NCI-H2081 (cell line): ENCODE data around the gene DPP6.

Experiments used
- DNase-seq, 2 experiments: peaks; one replicate each; lab custom pipeline; 2025; lab: John Stamatoyannopoulos, UW

The DPP6 gene

DNA sequence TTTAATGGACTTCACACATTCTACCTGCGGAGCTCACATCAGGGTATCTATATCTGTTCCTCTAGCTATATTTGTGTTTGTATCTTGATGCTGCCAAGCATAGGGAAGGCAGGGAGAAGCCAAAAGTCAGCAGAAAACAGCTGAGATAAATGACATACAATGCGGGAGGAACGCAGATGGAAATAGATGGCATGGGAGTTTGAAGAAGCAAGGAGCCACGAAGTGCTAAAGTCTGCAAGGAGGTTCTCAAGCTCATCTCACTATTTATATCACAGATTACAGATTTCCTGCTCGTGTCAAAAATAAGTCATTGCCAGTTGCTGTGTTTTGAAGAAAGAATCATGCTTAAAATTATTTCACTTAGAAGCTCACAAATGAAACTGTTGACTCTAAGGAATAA, 180.5 kb downstream of the DPP6 start:
- DNase-seq = no peak

DNA sequence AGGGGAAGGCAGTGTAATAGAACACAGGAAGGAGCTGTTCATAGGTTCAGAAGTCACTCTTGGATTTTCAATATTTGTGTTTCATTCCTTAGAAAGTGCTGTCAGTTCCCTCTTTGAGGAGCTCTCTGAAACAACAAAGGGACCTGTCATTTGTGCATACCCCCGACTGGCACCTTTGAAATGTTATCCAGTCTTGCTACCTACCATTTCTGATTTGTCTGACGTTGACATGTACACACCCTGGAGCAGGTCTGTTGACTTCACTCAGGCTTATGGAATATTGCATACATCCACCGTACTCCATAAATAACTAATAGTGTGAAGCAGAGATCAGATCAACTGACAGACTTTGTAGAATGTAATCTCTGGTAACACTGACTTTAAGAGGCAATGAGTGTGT, 189.8 kb downstream of the DPP6 start:
- no peak for DNase-seq

DNA sequence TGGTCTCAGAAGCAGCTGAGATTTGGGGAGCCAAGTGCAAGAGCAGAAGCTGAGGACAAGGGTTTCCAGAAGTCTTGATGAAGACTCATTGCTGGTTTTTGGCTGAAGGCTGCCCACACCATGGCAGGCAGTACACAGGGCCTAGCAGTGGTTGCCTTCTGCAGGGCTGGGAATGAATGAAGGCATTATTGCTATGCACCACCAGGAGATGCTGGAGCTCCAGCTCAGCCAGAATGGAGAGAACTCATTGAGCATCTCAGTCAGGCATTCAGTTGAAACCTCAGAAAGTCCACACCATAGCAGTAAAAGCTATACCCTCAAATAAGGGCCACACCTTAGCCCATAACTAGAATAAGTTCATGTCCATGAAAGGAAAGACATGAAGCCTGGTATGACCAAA, 190.5 kb downstream of the DPP6 start:
- DNase-seq = no peak

DNA sequence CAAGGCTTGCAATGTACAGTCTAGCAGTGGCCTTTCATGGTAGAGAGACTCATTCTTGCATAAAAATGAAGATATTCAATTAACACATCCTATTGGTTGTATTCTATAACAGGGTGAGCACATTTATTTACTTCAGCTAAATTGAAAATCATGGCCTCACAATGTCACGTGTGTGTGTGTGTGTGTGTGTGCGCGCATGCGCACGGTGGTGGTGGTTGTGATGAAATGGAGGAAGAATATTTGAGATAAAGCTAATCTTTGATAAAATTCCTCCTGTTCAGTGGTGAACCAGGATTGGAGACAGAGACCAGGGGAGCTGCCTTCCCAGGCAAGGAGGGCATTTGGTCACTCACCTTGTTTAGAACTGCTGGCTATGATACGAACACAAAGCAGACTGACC, 199.8 kb downstream of the DPP6 start:
- DNase-seq = no peak

DNA sequence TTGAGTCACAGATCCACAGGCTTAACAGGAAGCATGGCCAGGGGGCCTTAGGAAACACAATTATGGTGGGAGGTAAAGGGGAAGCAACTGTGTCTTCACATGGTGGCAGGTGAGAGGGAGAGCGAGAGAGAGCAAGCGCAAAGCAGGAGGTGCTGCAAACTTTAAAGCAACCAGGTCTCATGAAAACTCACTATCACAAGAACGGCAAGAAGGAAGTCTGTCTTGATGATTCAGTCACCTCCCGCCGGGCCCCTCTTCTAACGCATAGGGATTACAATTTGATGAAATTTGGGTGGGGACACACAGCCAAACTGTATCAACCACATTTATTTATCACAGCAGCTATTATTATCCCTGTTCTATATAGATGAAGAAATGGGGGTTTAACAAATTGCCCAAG, 201.6 kb downstream of the DPP6 start:
- DNase-seq = no peak

DNA sequence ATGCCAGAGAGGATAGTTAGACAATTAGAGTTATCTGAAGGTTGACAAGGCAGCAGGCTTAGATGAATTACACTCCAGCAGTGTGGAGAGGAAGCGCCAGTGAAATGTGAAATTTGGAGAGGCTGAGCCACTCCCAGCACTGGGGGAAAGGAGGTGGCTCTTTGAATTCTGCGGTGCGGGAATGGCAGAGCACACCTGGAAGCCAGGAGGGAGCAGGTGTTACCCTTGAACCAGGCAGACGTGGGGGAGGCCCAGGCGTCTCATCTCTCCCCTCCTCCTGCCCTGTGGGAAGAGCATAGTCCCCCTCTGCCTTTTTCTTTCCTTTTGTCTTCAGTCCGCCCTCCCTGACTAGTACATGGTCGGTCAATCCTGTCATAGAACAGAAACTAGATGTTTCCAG, 203.1 kb downstream of the DPP6 start:
- peak; percentile 16 to 68 for DNase-seq

DNA sequence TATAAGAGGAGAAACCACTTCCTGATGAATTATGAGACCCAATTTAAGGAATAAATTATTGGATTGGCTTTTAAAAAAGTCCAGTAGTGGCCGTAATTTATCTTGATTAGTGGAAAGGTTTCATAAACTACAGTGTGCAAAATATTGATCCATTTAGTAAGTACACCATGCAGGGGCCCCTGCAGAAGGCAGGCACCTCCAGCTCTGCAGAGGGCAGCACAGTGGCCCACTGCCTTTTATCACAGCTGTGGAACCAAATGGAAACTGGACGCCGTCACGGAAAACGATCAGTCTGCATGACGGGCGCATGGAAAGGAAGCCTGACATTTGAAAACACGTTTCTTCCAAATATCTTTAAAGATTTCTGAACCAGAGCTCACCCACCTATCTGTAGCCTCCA, 204.0 kb downstream of the DPP6 start:
- no peak for DNase-seq

DNA sequence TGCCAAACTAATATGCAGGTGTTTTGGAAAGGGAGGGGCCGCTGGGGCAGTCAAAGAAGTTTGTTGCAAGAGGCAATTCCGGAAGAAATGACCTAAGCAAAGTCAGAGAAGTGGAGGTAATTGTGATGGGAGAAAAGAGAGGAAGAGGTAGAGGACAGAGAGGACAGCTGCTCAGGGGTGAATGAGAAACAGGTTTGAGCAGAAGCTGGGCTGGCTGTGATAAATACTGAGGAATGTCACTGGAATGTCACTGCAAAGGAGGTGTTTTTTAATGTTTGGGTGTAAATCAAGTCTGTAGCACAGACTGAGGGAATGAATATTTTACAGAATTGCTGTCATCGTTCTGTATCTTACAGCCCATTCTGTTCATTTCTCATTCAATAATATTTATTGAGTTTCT, 207.2 kb downstream of the DPP6 start:
- no peak for DNase-seq

DNA sequence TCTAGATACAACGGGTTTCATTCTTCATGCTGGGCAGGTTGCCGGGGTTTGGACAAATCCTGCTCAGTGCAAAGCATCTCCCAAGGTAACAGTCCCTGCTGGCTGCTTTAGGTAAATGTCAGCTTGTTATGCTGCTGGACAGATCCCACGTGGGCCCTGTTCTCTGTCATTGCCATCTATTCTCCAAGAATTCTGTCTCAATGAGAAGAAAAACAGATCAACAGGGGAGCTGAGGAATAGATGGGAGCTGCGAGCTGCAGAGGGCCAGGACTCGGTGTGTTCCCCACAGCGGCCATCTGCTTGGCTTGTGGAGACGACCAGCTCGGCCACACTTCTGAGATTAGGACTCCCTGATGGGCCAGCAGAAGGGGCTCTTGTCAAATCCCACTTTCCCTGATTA, 235.2 kb downstream of the DPP6 start:
- no peak for DNase-seq

DNA sequence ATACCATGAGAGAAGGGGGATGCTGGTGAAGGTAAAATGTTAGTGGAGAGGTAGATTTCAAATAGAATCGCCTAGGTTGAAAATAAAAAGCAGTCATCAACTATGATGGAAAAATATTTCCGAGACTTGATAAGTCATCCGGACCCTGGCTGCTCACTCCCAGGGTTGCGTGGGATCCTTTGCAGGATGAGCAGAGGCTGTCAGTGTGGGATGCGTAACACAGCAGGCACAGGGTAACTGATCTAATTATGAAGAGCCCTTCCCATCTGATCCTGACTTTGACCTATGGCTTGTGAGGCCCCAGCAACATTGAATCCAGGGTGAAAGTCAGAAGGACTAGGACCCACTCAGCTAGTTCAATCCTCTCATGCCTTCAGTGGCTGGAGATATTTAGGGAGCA, 236.9 kb downstream of the DPP6 start:
- no peak for DNase-seq

DNA sequence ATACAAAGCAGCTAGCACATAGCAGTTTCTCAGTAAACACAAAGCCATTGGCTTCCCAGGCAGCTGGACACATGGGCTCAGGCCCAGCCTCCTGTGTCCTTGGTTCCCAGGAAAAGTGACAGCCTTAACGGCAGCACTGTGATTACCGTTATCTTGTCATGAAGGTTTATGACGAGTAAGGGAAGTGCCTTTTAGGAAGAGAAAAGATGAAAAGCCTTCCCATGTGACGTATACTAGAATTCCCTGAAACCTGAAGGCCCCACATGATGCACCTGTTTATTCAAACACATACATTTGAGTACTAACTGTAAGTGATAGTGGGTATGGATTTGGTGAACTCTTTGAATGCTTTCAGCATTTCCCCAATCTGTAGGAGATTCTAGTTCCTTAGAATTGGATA, 244.2 kb downstream of the DPP6 start:
- no peak for DNase-seq

DNA sequence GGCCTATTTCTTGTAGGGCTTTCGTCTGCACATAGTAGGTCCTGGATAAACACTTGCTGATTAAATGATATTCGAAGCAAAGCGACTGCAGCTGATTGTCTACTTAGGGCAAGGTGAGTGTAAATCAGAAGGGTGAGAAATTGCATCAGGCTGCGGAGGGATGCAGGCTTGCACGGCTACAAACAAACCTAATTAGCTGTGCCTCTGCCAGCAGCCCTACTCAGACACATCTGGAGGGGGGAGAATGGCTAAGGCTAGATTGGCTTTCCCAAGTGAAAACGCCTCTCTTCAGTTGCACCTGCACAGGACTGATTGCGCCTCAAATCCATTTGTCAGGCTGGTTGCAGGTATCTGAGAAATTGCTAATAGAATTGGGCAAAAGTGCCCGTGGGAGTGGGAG, 247.5 kb downstream of the DPP6 start:
- DNase-seq = no peak

DNA sequence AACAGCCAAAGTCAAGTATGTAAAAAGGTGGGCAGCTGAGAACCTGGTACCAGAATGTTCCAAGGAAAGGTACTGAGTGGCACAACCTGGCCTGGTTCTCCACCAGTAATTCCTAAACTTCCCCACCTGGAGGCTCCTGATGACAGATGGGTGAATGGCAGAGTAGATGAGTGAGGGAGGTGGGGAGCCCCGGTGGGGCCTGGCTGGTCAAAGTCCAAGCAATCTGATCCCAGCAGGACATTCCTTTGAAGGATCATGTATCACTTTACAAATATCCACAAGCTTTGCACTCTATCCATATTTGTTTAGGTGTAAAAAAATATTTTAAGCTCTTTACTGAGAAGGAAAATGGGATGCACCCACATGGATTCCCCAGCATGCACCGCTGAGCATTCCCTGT, 250.2 kb downstream of the DPP6 start:
- DNase-seq = no peak

DNA sequence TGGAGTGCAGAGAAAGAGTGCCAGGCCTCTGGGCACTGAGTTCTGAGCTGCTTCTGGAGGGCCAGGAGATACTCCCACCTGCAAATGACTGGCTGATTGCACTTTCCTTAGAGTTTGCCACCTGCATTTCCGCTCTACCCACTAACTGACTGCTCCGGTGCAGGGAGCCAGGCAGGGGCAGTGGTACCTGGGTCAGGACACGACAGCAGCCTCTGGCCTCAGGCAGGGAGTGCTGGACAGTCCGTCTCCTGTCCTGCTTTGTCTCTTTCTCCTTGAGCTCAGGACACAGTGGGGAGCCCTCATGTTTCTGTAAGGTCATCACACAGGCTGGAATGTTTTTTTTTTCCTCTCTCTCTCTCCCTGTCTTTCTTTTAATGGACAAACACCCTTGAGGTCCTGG, 252.0 kb downstream of the DPP6 start:
- no peak for DNase-seq

DNA sequence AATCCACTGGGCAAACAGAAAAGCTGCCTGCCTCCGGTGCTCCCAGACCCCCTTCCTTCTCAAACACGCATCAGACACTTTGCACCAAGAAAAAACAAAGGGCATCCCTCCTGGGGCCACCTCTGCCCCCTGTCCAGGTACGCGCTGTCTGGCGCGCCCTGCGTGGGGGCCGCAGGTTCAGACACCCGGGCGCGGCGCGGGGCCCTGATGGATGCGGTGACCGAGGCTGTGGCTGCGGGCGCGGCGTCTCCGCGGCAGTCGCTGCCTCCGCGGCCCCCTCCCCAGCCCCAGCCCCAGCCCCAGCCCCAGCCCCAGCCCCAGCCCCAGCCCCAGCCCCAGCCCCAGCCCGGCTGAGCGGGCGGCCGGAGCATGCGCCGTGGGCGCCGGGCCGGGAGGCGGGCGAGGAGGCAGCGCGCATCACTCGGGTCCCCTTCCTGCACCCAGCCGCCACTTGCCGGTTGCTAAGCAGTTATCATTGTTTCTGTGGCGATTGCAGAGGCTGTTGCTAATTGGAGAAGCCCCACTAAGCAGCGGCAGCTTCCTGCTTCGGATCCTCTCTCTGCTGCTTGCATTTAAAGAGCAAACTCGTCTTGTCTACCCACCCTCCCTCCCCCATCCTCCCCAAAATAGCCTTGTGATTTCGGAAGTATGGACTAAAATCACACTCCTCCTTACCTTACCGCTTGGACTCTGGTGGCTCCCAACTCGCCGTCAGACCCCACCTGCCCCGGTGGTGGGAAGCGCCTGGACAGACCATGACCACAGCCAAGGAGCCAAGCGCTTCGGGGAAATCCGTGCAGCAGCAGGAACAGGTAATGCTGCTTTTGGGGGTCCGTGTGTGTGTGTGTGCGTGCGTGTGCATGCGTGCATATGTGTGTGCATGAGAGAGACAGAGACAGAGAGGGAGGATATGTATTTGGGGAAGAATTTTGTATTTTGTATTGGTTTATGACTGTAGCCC, 252.8 kb downstream of the DPP6 start:
- peak; percentile 32 to 70 for DNase-seq

DNA sequence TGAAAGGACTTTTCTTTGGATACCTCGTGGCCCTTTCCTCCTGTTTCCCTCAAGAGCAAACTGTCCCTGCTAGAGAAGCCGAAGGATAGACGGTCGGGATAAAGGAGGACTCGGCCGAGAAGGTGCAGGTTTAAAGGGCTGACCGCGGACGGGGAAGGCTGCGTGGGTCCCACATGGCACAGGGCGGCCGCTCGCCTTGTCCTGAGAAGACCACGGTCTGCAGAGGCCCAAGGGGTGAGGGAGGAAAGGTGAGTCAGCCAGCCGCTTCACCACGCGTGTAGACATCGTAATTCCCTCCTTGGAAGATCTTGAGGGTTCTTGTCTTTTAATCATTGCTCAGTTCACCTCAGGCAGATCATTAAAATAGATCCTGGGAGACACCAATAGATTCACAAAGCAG, 253.8 kb downstream of the DPP6 start:
- no peak for DNase-seq

DNA sequence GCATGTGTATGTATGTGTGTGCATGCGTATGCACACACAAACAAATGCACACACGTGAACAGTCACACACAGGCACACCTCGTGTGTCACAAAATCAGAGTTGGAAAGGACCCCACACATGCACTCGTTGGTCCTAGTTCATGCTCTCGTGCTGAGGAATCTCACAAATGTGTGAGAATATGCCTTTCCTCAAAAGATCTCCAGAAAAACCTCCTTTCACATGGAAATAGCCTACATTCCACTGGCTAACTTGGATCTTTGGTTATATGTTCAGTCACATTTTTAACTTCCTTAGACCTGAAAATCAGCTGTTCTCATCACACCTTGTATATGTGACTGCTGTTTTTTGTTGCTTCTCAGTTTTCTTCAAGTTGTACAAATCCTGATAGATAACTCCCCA, 256.7 kb downstream of the DPP6 start:
- no peak for DNase-seq

DNA sequence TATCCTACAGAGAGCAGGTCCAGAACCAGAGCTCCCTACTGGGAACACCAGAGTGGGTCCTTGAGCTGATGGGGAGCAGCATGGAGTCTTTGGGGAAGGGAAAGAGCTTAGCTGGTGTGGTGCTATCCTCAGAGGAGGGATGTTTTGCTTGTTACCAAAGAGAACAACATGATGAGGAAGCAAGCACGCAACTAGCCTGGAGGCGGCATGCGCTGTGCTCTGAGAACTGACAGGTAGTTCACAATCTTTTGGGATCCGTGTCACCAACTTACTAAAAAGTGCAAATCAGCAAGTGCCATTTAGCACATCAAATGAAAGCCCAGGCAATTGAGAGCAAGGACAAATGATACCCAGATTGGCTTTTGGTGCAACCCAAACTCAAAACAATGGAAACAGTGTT, 257.9 kb downstream of the DPP6 start:
- no peak for DNase-seq

DNA sequence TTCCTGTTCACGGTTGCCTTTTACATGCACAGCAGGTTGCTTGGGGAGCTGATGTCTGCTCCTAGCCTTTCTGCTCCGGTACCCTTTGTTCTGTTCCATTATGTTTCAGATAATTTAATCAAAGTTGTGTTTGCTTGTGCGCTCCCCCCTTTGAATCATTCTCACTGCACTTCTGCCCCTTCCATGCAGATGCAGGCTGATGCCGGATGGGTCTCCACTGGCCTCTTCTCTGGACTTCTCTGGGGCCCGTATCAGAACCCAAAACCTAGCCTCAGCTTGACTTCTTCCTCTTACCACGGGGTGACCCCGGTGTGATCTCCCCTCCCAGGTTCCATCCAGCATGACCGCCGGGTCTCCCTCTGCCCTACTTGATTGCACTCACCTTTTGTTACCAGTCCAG, 272.0 kb downstream of the DPP6 start:
- DNase-seq = peak in 1 of 2 experiments; percentile 32

DNA sequence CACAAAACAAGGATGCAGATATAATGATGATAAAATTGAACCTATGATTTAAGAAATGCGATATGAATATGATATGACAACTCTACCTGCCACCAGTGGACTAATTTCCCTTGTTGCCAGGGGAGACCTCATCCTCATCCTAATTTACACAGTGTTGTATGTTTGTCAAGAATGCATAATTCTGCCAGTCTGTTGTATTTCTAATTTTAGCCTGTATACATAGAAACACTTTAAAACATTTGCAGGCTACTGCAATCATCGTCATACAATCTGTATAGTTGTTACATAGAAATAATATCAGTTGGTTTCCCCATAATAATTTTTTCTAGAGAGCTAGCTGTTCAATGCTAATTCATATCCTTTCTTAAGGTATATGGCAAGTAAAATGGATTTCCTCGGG, 274.2 kb downstream of the DPP6 start:
- no peak for DNase-seq

DNA sequence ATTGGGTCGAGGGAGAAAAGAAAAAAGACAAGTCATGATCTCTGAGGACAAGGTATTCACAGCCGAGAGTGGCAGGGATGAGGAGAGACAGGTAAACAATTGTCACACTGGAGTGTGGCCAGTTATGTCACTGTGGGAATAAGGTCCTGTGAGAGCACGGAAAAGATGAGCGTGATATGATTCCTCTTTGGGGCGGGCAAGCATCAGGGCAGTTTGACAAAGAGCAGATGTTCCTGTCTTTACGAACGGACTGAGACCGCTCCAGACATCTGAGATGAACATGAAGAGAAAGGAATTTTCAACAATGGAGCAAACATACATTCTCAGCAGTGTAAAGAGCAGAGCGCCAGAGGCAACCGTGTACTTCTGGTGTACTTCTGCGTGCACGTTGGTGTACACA, 278.1 kb downstream of the DPP6 start:
- no peak for DNase-seq

DNA sequence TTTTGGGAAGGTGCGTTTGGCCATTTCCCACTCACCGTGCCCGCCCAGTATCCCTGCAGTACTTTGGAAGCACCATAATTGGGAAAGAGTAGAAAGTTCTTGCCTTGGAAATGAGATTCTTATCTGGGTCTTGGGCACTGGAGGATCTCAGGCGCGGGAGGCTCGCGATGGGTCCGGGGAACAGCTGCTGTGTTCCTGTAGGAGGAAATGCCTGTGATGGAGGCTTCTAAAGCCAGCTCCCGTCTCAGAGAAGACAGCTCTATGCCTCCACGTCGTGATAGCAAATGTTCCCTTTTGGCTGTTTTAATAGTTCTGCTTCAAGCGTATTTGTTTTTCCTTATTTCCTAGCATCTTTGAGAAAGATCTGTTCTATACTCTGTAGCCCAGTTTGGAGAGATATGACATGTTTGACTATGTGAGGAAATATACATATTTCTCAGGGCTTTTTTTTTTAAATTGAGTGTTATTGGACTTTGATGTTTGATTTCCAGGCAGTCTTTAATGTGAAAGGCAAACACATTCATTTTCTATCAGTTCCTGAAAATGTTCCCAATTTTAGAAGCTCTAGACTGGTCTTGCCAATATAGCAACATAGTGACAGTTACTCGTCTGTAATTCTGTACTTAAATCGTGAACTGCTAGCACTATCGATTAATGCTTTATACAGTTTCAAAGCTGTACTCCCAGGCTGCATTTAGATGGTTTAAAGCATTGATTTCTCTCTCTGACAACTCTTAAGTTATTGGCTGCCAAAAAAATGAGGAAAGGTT, 280.8 kb downstream of the DPP6 start:
- DNase-seq = no peak

DNA sequence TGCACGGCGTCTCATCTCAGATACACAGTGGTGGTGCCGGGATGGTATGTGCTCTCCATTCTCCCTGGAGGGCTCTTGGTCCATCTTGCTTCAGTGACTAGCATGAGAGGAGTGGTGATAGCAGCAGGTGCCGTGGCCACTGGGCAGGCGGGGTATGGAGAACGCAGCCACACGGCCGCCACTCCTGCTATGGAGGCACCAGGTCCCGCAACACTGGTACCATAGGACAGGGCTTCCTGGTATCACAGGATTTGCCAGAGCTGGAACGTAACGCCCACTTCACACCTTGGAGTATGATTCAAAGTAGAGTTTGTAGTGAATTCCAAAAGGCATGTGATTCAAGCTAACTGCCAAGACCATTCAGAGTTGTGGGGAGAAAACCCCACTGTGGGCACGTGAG, 284.1 kb downstream of the DPP6 start:
- no peak for DNase-seq
